WTC11 (cell line): Measurements from ENCODE around the gene MKX. TPM values are rescaled to one million over a fixed set of nuclear protein-coding genes. Genes with fewer than 3 reads are reported as not detected.
A peak's percentile ranks its signal among the peaks of the same experiment; 100 is the strongest.

ENCODE experiments used
- ATF2 ChIP-seq: sonication (generic); formaldehyde crosslinking; IDR thresholded peaks from 2 replicates; pipeline ENCODE4 v1.8.1; 2022; ENCODE audit warnings: low read depth, missing genetic modification reagents, borderline replicate concordance
- ATF3 ChIP-seq: sonication (generic); formaldehyde crosslinking; conservative IDR thresholded peaks from 2 replicates; pipeline ENCODE4 v1.8.1; 2022; ENCODE audit warnings: mild to moderate bottlenecking, missing genetic modification reagents
- CBFB ChIP-seq: sonication (generic); formaldehyde crosslinking; IDR thresholded peaks from 2 replicates; pipeline ENCODE4 v1.8.1; 2022; ENCODE audit warnings: mild to moderate bottlenecking, low read depth, missing genetic modification reagents
- CREB1 ChIP-seq: sonication (generic); formaldehyde crosslinking; IDR thresholded peaks from 2 replicates; pipeline ENCODE4 v1.8.0; 2023; ENCODE audit warnings: mild to moderate bottlenecking, missing genetic modification reagents
- CREM ChIP-seq: sonication (generic); formaldehyde crosslinking; IDR thresholded peaks from 2 replicates; pipeline ENCODE4 v1.8.1; 2022; ENCODE audit warnings: mild to moderate bottlenecking, missing genetic modification reagents, moderate library complexity
- E2F1 ChIP-seq: sonication (generic); formaldehyde crosslinking; IDR thresholded peaks from 2 replicates; pipeline ENCODE4 v1.8.0; 2022; ENCODE audit warnings: mild to moderate bottlenecking, missing genetic modification reagents
- E2F4 ChIP-seq: sonication (generic); formaldehyde crosslinking; IDR thresholded peaks from 2 replicates; pipeline ENCODE4 v1.8.1; 2022; ENCODE audit warnings: low read depth, mild to moderate bottlenecking, moderate library complexity, missing genetic modification reagents, borderline replicate concordance
- E2F5 ChIP-seq: sonication (generic); formaldehyde crosslinking; IDR thresholded peaks from 2 replicates; pipeline ENCODE4 v1.8.1; 2022; ENCODE audit warnings: mild to moderate bottlenecking, moderate library complexity, missing genetic modification reagents
- EMX1 ChIP-seq: fragments of 250-450 bp; sonication (Bioruptor Pico); IDR thresholded peaks from 2 replicates; pipeline ENCODE4 v1.8.0; 2021; ENCODE audit warnings: mild to moderate bottlenecking
- ETV6 ChIP-seq: sonication (generic); formaldehyde crosslinking; IDR thresholded peaks from 2 replicates; pipeline ENCODE4 v1.8.1; 2022; ENCODE audit warnings: mild to moderate bottlenecking, missing genetic modification reagents
- GTF2I ChIP-seq: fragments of 250-450 bp; sonication (Bioruptor Pico); conservative IDR thresholded peaks from 2 replicates; pipeline ENCODE4 v1.4.0; 2021; ENCODE audit warnings: mild to moderate bottlenecking
- KAT7 ChIP-seq: sonication (generic); formaldehyde crosslinking; IDR thresholded peaks from 2 replicates; pipeline ENCODE4 v1.8.1; 2023; ENCODE audit warnings: missing genetic modification reagents, mild to moderate bottlenecking, borderline replicate concordance
- MAX ChIP-seq: sonication (generic); formaldehyde crosslinking; IDR thresholded peaks from 2 replicates; pipeline ENCODE4 v1.8.0; 2022; ENCODE audit warnings: mild to moderate bottlenecking, missing genetic modification reagents
- NFE2L1 ChIP-seq: sonication (generic); formaldehyde crosslinking; IDR thresholded peaks from 2 replicates; pipeline ENCODE4 v1.8.1; 2023; ENCODE audit warnings: missing genetic modification reagents
- PREB ChIP-seq: sonication (generic); formaldehyde crosslinking; IDR thresholded peaks from 2 replicates; pipeline ENCODE4 v1.8.1; 2022; ENCODE audit warnings: mild to moderate bottlenecking, missing genetic modification reagents, moderate library complexity, borderline replicate concordance
- RELA ChIP-seq: sonication (generic); formaldehyde crosslinking; IDR thresholded peaks from 2 replicates; pipeline ENCODE4 v1.8.1; 2022; ENCODE audit warnings: missing genetic modification reagents, mild to moderate bottlenecking, borderline replicate concordance
- SMAD4 ChIP-seq: sonication (generic); formaldehyde crosslinking; IDR thresholded peaks from 2 replicates; pipeline ENCODE4 v1.8.0; 2022; ENCODE audit warnings: mild to moderate bottlenecking, missing genetic modification reagents
- TEAD1 ChIP-seq: sonication (generic); formaldehyde crosslinking; IDR thresholded peaks from 2 replicates; pipeline ENCODE4 v1.8.0; 2022; ENCODE audit warnings: mild to moderate bottlenecking, missing genetic modification reagents
- TP53 ChIP-seq: sonication (generic); formaldehyde crosslinking; IDR thresholded peaks from 2 replicates; pipeline ENCODE4 v1.8.1; 2023; ENCODE audit warnings: mild to moderate bottlenecking, missing genetic modification reagents
- ZBTB43 ChIP-seq: sonication (generic); formaldehyde crosslinking; IDR thresholded peaks from 2 replicates; pipeline ENCODE4 v1.8.1; 2023; ENCODE audit warnings: mild to moderate bottlenecking, missing genetic modification reagents
- ZNF138 ChIP-seq: sonication (generic); formaldehyde crosslinking; conservative IDR thresholded peaks from 2 replicates; pipeline ENCODE4 v1.8.1; 2022; ENCODE audit warnings: mild to moderate bottlenecking, moderate library complexity, missing genetic modification reagents
- ZNF281 ChIP-seq: sonication (generic); formaldehyde crosslinking; IDR thresholded peaks from 2 replicates; pipeline ENCODE4 v1.8.0; 2023; ENCODE audit warnings: mild to moderate bottlenecking, missing genetic modification reagents
- ZNF423 ChIP-seq: fragments of 250-450 bp; sonication (Bioruptor Pico); IDR thresholded peaks from 2 replicates; pipeline ENCODE4 v2.1.2; 2022; ENCODE audit warnings: mild to moderate bottlenecking, moderate library complexity
- ZNF671 ChIP-seq: fragments of 250-450 bp; sonication (Bioruptor Pico); IDR thresholded peaks from 2 replicates; pipeline ENCODE4 v1.8.0; 2021; ENCODE audit warnings: mild to moderate bottlenecking
- total RNA-seq: library from RNA; stranded (reverse); gene quantifications from 3 replicates; pipeline ENCODE4 v1.2.3, GENCODE V29; 2021

Gene MKX
- total RNA-seq, 1 experiment from 2014 or later: 1.2 TPM

GRCh38 chr10:27741173-27742091 lies 4.2 kb downstream of the MKX start (continued):
- TF ChIP-seq ZNF281 (CRISPR knock-in tag) (peak; percentile 94), ZNF138 (peak; percentile 76; the same call in 1 of the 2 replicates), MAX (CRISPR knock-in tag) (peak; percentile 98), NFE2L1 (CRISPR knock-in tag) (peak; percentile 79), TEAD1 (peak; percentile 70), CREB1 (CRISPR knock-in tag) (peak; percentile 91), CBFB (CRISPR knock-in tag) (no peak), RELA (peak; percentile 81; the same call in 1 of the 2 replicates), SMAD4 (CRISPR knock-in tag) (peak; percentile 62; the same call in 1 of the 2 replicates), ZNF423 (CRISPR knock-in tag) (no peak; the same call in 1 of the 2 replicates), EMX1 (CRISPR knock-in tag) (no peak), GTF2I (no peak), ATF3 (CRISPR knock-in tag) (no peak), ETV6 (peak; percentile 81; the same call in 1 of the 2 replicates), PREB (CRISPR knock-in tag) (peak; percentile 81; the same call in 1 of the 2 replicates), CREM (no peak), TP53 (peak; percentile 93), ATF2 (CRISPR knock-in tag) (no peak), ZBTB43 (CRISPR knock-in tag) (peak; percentile 82), ZNF671 (CRISPR knock-in tag) (no peak), E2F4 (0 out of 2 replicates have a peak, but pooled peaks have one; percentile 17), E2F1 (CRISPR knock-in tag) (peak; percentile 85), KAT7 (CRISPR knock-in tag) (peak; percentile 98), E2F5 (0 out of 2 replicates have a peak, but pooled peaks have one; percentile 37)
